IPS-18a (cell line): Measurements from ENCODE around the gene HNRNPH3.

Experiments
- H3K27ac ChIP-seq: one replicate; pipeline ENCODE4 v1.5.1; 2013; ENCODE audit warnings: low read length
- H3K27me3 ChIP-seq: one replicate; pipeline ENCODE4 v1.6.1; 2013; ENCODE audit warnings: mild to moderate bottlenecking, low read length; ENCODE audit not compliant: control insufficient read depth, insufficient read depth
- H3K36me3 ChIP-seq: one replicate; pipeline ENCODE4 v1.6.1; 2013; ENCODE audit warnings: low read depth, low read length; ENCODE audit not compliant: control insufficient read depth
- H3K4me1 ChIP-seq: one replicate; pipeline ENCODE4 v1.6.1; 2013; ENCODE audit warnings: low read depth, low read length; ENCODE audit not compliant: control insufficient read depth
- H3K4me3 ChIP-seq: one replicate; pipeline ENCODE4 v1.5.1; 2013; ENCODE audit warnings: low read length
- H3K9ac ChIP-seq: one replicate; pipeline ENCODE4 v1.6.1; 2013; ENCODE audit warnings: mild to moderate bottlenecking, low read length, moderate library complexity
- H3K9me3 ChIP-seq: one replicate; pipeline ENCODE4 v1.6.1; 2013; ENCODE audit warnings: low read depth, low read length; ENCODE audit not compliant: control insufficient read depth

The HNRNPH3 gene

GRCh38 chr10:68333440-68334431, 1.9 kb downstream of the HNRNPH3 start:
- Histone ChIP-seq H3K4me3 (peak overlapping the region; percentile 98), H3K27me3 (no peaks in the 10 kb centered on the region), H3K9ac (peak overlapping the region; percentile 99), H3K27ac (peak overlapping the region; percentile 96), H3K9me3 (no peaks in the 10 kb centered on the region), H3K4me1 (peaks cover 20% of the 10 kb centered on the region), H3K36me3 (peaks cover 22% of the 10 kb centered on the region)

- peaks cover 19% of the 10 kb centered on the region for H3K4me1 ChIP-seq
- peaks cover 33% of the 10 kb centered on the region for H3K36me3 ChIP-seq
- peak overlapping the region; percentile 99 for H3K9ac ChIP-seq
- no peaks in the 10 kb centered on the region for H3K27me3 ChIP-seq
- no peak overlapping the region for H3K27ac ChIP-seq
- H3K9me3 ChIP-seq = no peaks in the 10 kb centered on the region
- H3K4me3 ChIP-seq = peak overlapping the region; percentile 98
These were observed 3.0 kb downstream of the HNRNPH3 start for GRCh38 chr10:68334672-68335467.

- peaks cover 14% of the 10 kb centered on the region for H3K4me1 ChIP-seq
- H3K4me3 ChIP-seq = peak overlapping the region; percentile 9
- H3K9ac ChIP-seq = no peak overlapping the region
- no peaks in the 10 kb centered on the region for H3K27me3 ChIP-seq
- H3K36me3 ChIP-seq = peaks cover 53% of the 10 kb centered on the region
- no peak overlapping the region for H3K27ac ChIP-seq
- no peaks in the 10 kb centered on the region for H3K9me3 ChIP-seq
These were observed 5.0 kb downstream of the HNRNPH3 start for GRCh38 chr10:68336754-68337351.

GRCh38 chr10:68340358-68341080, 8.7 kb downstream of the HNRNPH3 start:
- Histone ChIP-seq H3K27ac (no peak overlapping the region), H3K9me3 (no peaks in the 10 kb centered on the region), H3K36me3 (peaks cover 86% of the 10 kb centered on the region)

GRCh38 chr10:68342909-68343516, 11.1 kb downstream of the HNRNPH3 start:
- Histone ChIP-seq H3K9me3 (no peaks in the 10 kb centered on the region), H3K27ac (no peak overlapping the region), H3K27me3 (no peaks in the 10 kb centered on the region), H3K4me1 (no peaks in the 10 kb centered on the region), H3K4me3 (no peak overlapping the region), H3K36me3 (peaks cover 80% of the 10 kb centered on the region), H3K9ac (no peak overlapping the region)

More at GRCh38 chr10:68340358-68341080, 8.7 kb downstream of the HNRNPH3 start:
- Histone ChIP-seq H3K4me3 (no peak overlapping the region), H3K9ac (no peak overlapping the region), H3K27me3 (no peaks in the 10 kb centered on the region), H3K4me1 (peaks cover 6% of the 10 kb centered on the region)

- H3K36me3 ChIP-seq = peaks cover 58% of the 10 kb centered on the region
- no peaks in the 10 kb centered on the region for H3K27me3 ChIP-seq
- H3K27ac ChIP-seq = no peak overlapping the region
- H3K4me1 ChIP-seq = no peaks in the 10 kb centered on the region
- H3K9ac ChIP-seq = no peak overlapping the region
- H3K4me3 ChIP-seq = no peak overlapping the region
- H3K9me3 ChIP-seq = no peaks in the 10 kb centered on the region
These were observed 13.8 kb downstream of the HNRNPH3 start for GRCh38 chr10:68345621-68346020.

- no peak overlapping the region for H3K9ac ChIP-seq
- H3K27me3 ChIP-seq = no peaks in the 10 kb centered on the region
- no peaks in the 10 kb centered on the region for H3K9me3 ChIP-seq
- H3K36me3 ChIP-seq = peaks cover 46% of the 10 kb centered on the region
- H3K4me3 ChIP-seq = no peak overlapping the region
- no peaks in the 10 kb centered on the region for H3K4me1 ChIP-seq
- H3K27ac ChIP-seq = no peak overlapping the region
These were observed 14.9 kb downstream of the HNRNPH3 start for GRCh38 chr10:68346774-68347173.

- H3K4me1 ChIP-seq = no peaks in the 10 kb centered on the region
- H3K27ac ChIP-seq = no peak overlapping the region
- H3K27me3 ChIP-seq = no peaks in the 10 kb centered on the region
- peaks cover 36% of the 10 kb centered on the region for H3K36me3 ChIP-seq
- H3K9me3 ChIP-seq = no peaks in the 10 kb centered on the region
- no peak overlapping the region for H3K9ac ChIP-seq
- H3K4me3 ChIP-seq = no peak overlapping the region
These were observed 16.4 kb downstream of the HNRNPH3 start for GRCh38 chr10:68348265-68348741.

GRCh38 chr10:68353537-68353936, 21.7 kb downstream of the HNRNPH3 start:
- peaks cover 9% of the 10 kb centered on the region for H3K36me3 ChIP-seq
- no peak overlapping the region for H3K27ac ChIP-seq
- H3K4me1 ChIP-seq = no peaks in the 10 kb centered on the region
- no peak overlapping the region for H3K9ac ChIP-seq
- H3K9me3 ChIP-seq = no peaks in the 10 kb centered on the region
- H3K4me3 ChIP-seq = no peak overlapping the region
- no peaks in the 10 kb centered on the region for H3K27me3 ChIP-seq

- H3K36me3 ChIP-seq = peaks cover 16% of the 10 kb centered on the region
- H3K9me3 ChIP-seq = no peaks in the 10 kb centered on the region
- H3K27ac ChIP-seq = no peak overlapping the region
- no peak overlapping the region for H3K4me3 ChIP-seq
- H3K27me3 ChIP-seq = no peaks in the 10 kb centered on the region
- H3K9ac ChIP-seq = no peak overlapping the region
- H3K4me1 ChIP-seq = no peaks in the 10 kb centered on the region
These were observed 27.3 kb downstream of the HNRNPH3 start for GRCh38 chr10:68359189-68359588.
